Measurements from ENCODE around the gene CRYBA4.

DNA sequence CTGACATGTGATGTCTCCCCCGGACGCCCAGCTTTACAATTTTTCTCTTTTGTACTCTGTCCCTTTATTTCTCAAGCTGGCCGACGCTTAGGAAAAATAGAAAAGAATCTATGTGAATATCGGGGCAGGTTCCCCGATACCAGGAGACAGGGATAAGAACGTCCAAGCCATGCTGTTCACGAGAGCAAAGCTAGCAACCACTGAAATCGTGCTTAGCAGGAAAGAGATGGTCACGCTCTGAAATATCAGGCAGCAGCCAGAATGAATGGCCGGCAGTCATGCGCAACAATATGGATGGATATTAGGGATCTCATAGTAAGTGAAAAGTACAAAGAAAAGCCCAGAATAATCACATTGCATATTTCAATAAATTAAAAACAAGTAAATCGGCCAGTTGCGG, 7.4 kb upstream of the CRYBA4 start:
- TF ChIP-seq POLR2A (IDR thresholded peaks at IDR 0.05; ENCODE audit: low read depth, low read length) (no peak), ATF3 (IDR thresholded peaks at IDR 0.05; ENCODE audit: borderline replicate concordance, extremely low read depth, low read depth, low read length) (no peak), CBFB (IDR thresholded peaks at IDR 0.05; ENCODE audit: low read depth) (no peak), ELK1 (IDR thresholded peaks at IDR 0.05; ENCODE audit: low read depth, low read length) (no peak), CTCF (IDR thresholded peaks at IDR 0.05 in 2 of 3, conservative IDR thresholded peaks at IDR 0.05 in 1 of 3; ENCODE audit: control insufficient read depth in 2 of 3, extremely low read depth in 1 of 3, insufficient read depth in 1 of 3, low read depth in 3 of 3, low read length in 3 of 3) (no peak), RAD21 (IDR thresholded peaks at IDR 0.05; ENCODE audit: insufficient read depth, low read depth, low read length) (no peak), POLR2AphosphoS5 (IDR thresholded peaks at IDR 0.05; ENCODE audit: low read length) (no peak)
- TF ChIP-seq, protein P1, sequence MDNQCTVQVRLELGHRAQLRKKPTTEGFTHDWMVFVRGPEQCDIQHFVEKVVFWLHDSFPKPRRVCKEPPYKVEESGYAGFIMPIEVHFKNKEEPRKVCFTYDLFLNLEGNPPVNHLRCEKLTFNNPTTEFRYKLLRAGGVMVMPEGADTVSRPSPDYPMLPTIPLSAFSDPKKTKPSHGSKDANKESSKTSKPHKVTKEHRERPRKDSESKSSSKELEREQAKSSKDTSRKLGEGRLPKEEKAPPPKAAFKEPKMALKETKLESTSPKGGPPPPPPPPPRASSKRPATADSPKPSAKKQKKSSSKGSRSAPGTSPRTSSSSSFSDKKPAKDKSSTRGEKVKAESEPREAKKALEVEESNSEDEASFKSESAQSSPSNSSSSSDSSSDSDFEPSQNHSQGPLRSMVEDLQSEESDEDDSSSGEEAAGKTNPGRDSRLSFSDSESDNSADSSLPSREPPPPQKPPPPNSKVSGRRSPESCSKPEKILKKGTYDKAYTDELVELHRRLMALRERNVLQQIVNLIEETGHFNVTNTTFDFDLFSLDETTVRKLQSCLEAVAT (IDR thresholded peaks at IDR 0.05): no peak
